OCI-LY7 (cell line): ENCODE results near the gene HENMT1. TPM values are rescaled to one million over a fixed set of nuclear protein-coding genes. Genes with fewer than 3 reads are reported as not detected.
"Not testable (repeated sequence)": the region's sequence is repeated elsewhere in the genome, so short reads cannot be mapped to it uniquely, and the experiment has no call there.

Experiments
- BruUV-seq: library from RNA; stranded (reverse); fragments of 400-500 nt; replicated peaks from 2 replicates; lab custom pipeline; 2021; lab: Mats Ljungman, UMichigan
- CTCF ChIA-PET: fragments of 300-600 bp; sonication (Branson Sonifier 250); formaldehyde crosslinking; loops from one replicate; lab custom pipeline; 2022; ENCODE audit warnings: antibody characterized with exemption; ENCODE audit not compliant: unreplicated experiment; lab: Charles Lee
- POLR2A ChIA-PET: fragments of 300-600 bp; sonication (Branson Sonifier 250); formaldehyde crosslinking; loops from one replicate; lab custom pipeline; 2022; ENCODE audit warnings: antibody characterized with exemption; lab: Charles Lee
- DNase-seq: peaks from one replicate; pipeline ENCODE4 v3.0.0-alpha.2; 2015; ENCODE audit warnings: low spot score
- H2AFZ ChIP-seq: fragments of 200-600 bp; sonication (generic), shearing (Covaris generic); 2 replicates; pipeline ENCODE4 v1.6.1; 2014; ENCODE audit warnings: mild to moderate bottlenecking, antibody characterized with exemption, low read length, moderate library complexity
- H3K27ac ChIP-seq: fragments of 200-600 bp; sonication (generic); 2 replicates; pipeline ENCODE4 v1.5.1; 2014; ENCODE audit warnings: mixed run types, low read depth, mild to moderate bottlenecking, moderate library complexity, low read length, inconsistent platforms; ENCODE audit not compliant: poor library complexity, severe bottlenecking
- H3K36me3 ChIP-seq: fragments of 200-600 bp; sonication (generic); 2 replicates; pipeline ENCODE4 v1.6.1; 2014; ENCODE audit warnings: mild to moderate bottlenecking, antibody characterized with exemption, low read length, moderate library complexity, mixed read lengths; ENCODE audit not compliant: insufficient read depth
- H3K4me1 ChIP-seq: fragments of 200-600 bp; sonication (generic); 2 replicates; pipeline ENCODE4 v1.5.1; 2014; ENCODE audit warnings: mild to moderate bottlenecking, low read length; ENCODE audit not compliant: insufficient read depth, poor library complexity, severe bottlenecking
- H3K4me2 ChIP-seq: fragments of 200-600 bp; sonication (generic); 2 replicates; pipeline ENCODE4 v1.6.1; 2014; ENCODE audit warnings: mild to moderate bottlenecking, low read length
- H3K4me3 ChIP-seq: fragments of 200-600 bp; sonication (generic); 2 replicates; pipeline ENCODE4 v1.5.1; 2014; ENCODE audit warnings: mild to moderate bottlenecking, low read depth, low read length; ENCODE audit not compliant: poor library complexity, severe bottlenecking
- H3K79me2 ChIP-seq: fragments of 200-600 bp; sonication (generic); 2 replicates; pipeline ENCODE4 v1.6.1; 2016; ENCODE audit warnings: low read depth, mild to moderate bottlenecking, low read length, moderate library complexity, mixed read lengths; ENCODE audit not compliant: insufficient read depth
- H3K9me2 ChIP-seq: fragments of 200-600 bp; sonication (generic); 2 replicates; pipeline ENCODE4 v1.6.1; 2016; ENCODE audit warnings: mild to moderate bottlenecking, low read length, mixed read lengths; ENCODE audit not compliant: insufficient read depth
- H3K9me3 ChIP-seq: fragments of 200-600 bp; sonication (generic); 2 replicates; pipeline ENCODE4 v1.6.1; 2014; ENCODE audit warnings: mild to moderate bottlenecking, mixed run types, low read length, mixed read lengths
- H4K20me1 ChIP-seq: fragments of 200-600 bp; sonication (generic); 2 replicates; pipeline ENCODE4 v1.6.1; 2014; ENCODE audit warnings: mild to moderate bottlenecking, antibody characterized with exemption, low read length, moderate library complexity, mixed read lengths; ENCODE audit not compliant: insufficient read depth
- CTCF ChIP-seq: fragments of 200-600 bp; sonication (generic); conservative IDR thresholded peaks from 2 replicates; pipeline ENCODE4 v1.5.1; 2014; ENCODE audit warnings: mild to moderate bottlenecking, antibody characterized with exemption, low read length, moderate library complexity, mixed read lengths
- EZH2phosphoT487 ChIP-seq: fragments of 200-600 bp; sonication (generic); IDR thresholded peaks from 2 replicates; pipeline ENCODE4 v1.6.1; 2018; ENCODE audit warnings: low read depth, borderline replicate concordance, mild to moderate bottlenecking, mixed run types, antibody characterized with exemption, low read length, moderate library complexity, mixed read lengths
- intact Hi-C: fragments of 100-400 bp; cut with micrococcal nuclease; formaldehyde crosslinking; loops from one replicate; pipeline ENCODE4 v1.10.0; 2022; ENCODE audit not compliant: unreplicated experiment
- total RNA-seq, 2 experiments: library from RNA; depleted of rRNA in 1 of 2; stranded (reverse); fragments of >200 nt in 1 of 2; shearing (Covaris generic) in 1 of 2; gene quantifications; 2 replicates each; pipeline ENCODE4 v1.2.3, GENCODE V29; 2014 to 2022

The HENMT1 gene
- total RNA-seq, 2 experiments from 2014 or later, result 0.84 TPM; not detected in 1

DNA sequence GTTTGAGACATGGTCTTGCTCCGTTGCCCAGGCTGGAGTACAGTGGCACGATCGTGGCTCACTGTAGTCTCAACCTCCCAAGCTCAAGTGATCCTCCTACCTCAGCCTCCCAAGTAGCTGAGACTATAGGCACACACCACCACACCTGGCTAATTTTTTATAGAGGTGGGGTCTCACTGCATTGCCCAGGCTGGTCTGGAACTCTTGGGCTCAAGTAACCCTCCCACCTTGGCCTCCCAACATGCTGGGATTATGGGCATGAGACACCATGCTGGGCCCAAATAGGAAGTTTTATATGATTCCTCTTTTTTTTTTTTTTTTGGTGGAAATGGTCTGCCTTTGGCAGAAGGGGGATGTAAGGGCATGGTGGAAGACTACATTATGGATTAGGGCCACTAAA is 45.8 kb upstream of the HENMT1 start:
- H3K27ac ChIP-seq, result no peak overlapping the region
- H3K36me3 ChIP-seq, result peaks cover 8% of the 10 kb centered on the region
- POLR2A ChIA-PET, result no interaction called here
- H3K4me1 ChIP-seq, result peaks cover 6% of the 10 kb centered on the region
- no peak for DNase-seq
- no peaks in the 10 kb centered on the region for H4K20me1 ChIP-seq
- BruUV-seq, result no TSS peak
- H2AFZ ChIP-seq, result no peak overlapping the region
- no peaks in the 10 kb centered on the region for H3K9me2 ChIP-seq
- H3K9me3 ChIP-seq, result no peaks in the 10 kb centered on the region
- CTCF ChIA-PET, result no interaction called here
- intact Hi-C loops, result no loop called here
- H3K4me3 ChIP-seq, result no peak overlapping the region
- no peak for TF ChIP-seq CTCF
- TF ChIP-seq EZH2phosphoT487, result no peak
- no peaks in the 10 kb centered on the region for H3K79me2 ChIP-seq
- no peak overlapping the region for H3K4me2 ChIP-seq

DNA sequence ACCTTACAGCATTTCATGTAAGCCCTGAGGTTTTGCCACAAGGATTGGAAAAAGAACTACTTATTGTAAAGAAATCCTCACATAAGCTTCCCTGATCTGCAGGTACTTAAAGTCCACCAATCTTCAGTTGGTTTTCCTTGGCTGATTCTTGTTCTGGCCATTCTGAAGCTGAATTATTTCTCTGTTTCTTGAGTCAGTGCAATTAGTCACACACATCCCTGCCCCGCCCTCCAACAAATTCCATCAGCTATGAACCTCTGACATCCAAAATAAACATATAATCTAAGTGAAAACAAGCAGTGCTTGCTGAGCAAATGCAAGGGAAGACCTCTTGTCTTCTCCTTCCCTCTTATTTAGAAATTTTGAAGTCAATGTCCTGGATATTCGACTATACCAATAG is 43.6 kb upstream of the HENMT1 start:
- Histone ChIP-seq H4K20me1 (0 out of 2 replicates have a peak, but pooled peaks cover 4% of the 10 kb centered on the region), H3K4me2 (no peak overlapping the region), H3K4me3 (no peak overlapping the region), H3K36me3 (peaks cover 29% of the 10 kb centered on the region), H3K9me3 (no peaks in the 10 kb centered on the region), H3K4me1 (peaks cover 6% of the 10 kb centered on the region), H2AFZ (no peak overlapping the region), H3K79me2 (no peaks in the 10 kb centered on the region), H3K27ac (no peak overlapping the region), H3K9me2 (no peaks in the 10 kb centered on the region)
- intact Hi-C loops, result no loop called here
- TF ChIP-seq EZH2phosphoT487 (no peak), CTCF (no peak)
- CTCF ChIA-PET, result no interaction called here
- BruUV-seq, result no TSS peak
- DNase-seq, result no peak
- POLR2A ChIA-PET, result interaction anchor here (1.5 kb wide), 2 partner anchors 11 to 27 kb away, joined by 3 to 4 read pairs; no protein-coding TSS in a partner anchor

- TF ChIP-seq EZH2phosphoT487 (no peak), CTCF (no peak)
- H3K9me2 ChIP-seq, result no peaks in the 10 kb centered on the region
- POLR2A ChIA-PET, result interaction anchor here (1.5 kb wide), 2 partner anchors 10 to 27 kb away, joined by 3 to 4 read pairs; no protein-coding TSS in a partner anchor
- H3K27ac ChIP-seq, result no peak overlapping the region
- BruUV-seq, result no TSS peak
- DNase-seq, result no peak
- H4K20me1 ChIP-seq, result 0 out of 2 replicates have a peak, but pooled peaks cover 7% of the 10 kb centered on the region
- H3K9me3 ChIP-seq, result no peaks in the 10 kb centered on the region
- peaks cover 6% of the 10 kb centered on the region for H3K4me1 ChIP-seq
- CTCF ChIA-PET, result no interaction called here
- no peaks in the 10 kb centered on the region for H3K79me2 ChIP-seq
- H3K36me3 ChIP-seq, result peaks cover 35% of the 10 kb centered on the region
- H3K4me2 ChIP-seq, result no peak overlapping the region
- no peak overlapping the region for H3K4me3 ChIP-seq
- intact Hi-C loops, result no loop called here
- no peak overlapping the region for H2AFZ ChIP-seq
These were observed 43.0 kb upstream of the HENMT1 start for GRCh38 chr1:108703939-108704338.

DNA sequence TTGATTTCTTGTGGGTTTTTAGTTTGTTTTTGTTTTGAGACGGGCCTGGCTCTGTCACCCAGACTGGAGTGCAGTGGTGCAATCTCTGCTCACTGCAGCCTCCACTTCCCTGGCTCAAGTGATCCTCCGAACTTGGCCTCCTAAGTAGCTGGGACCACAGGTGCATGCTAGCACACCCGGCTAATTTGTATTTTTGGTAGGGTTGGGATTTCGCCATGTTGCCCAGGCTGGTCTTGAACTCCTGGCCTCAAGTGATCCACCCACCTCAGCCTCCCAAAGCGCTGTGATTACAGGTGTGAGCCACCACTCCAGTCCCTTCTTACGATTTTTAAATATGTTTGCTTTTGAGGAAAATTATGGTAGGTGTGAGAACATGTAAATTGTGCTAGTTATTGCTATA is 41.2 kb upstream of the HENMT1 start:
- H3K27ac ChIP-seq, BruUV-seq: not testable (repeated sequence)
- H3K36me3 ChIP-seq, result peaks cover 53% of the 10 kb centered on the region

More for the DNA sequence above, 41.2 kb upstream of the HENMT1 start:
- Histone ChIP-seq H3K79me2 (peaks cover 15% of the 10 kb centered on the region; the same call in 1 of the 2 replicates), H4K20me1 (0 out of 2 replicates have a peak, but pooled peaks cover 12% of the 10 kb centered on the region)
- DNase-seq, H3K4me3 ChIP-seq, H3K9me3 ChIP-seq, H3K4me2 ChIP-seq, intact Hi-C loops, H2AFZ ChIP-seq, POLR2A ChIA-PET, H3K9me2 ChIP-seq, CTCF ChIA-PET, H3K4me1 ChIP-seq: not testable (repeated sequence)
